ENCODE measurements around the gene CADPS. TPM values are rescaled to one million over a fixed set of nuclear protein-coding genes. Genes with fewer than 3 reads are reported as not detected.

The CADPS gene
- polyA plus RNA-seq, 1 of the 3 experiments (the other 2 are of a cell fraction), result 5.8 TPM

DNA sequence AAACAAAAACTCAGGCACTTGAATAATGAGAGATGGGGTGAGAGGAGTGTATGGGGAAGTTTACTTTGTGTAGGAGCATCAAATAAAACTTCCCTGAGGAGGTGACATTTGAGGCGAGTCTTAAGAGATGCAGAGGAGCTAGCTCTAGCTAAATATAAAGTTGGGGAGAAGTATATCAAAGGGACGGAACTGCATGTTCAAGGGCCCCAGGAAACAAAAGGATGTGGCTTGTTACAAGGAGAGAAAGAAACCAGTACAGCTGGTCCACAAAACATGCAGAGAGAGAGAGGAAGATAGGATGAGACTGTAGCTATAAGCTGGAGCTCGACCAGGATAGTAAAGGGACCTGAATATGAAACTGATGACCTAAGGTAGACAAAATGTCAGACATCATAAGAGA is 519.5 kb downstream of the CADPS start (continued):
- TF ChIP-seq MEF2A (IDR thresholded peaks at IDR 0.05; ENCODE audit: borderline replicate concordance, low read depth) (no peak), NRF1 (IDR thresholded peaks at IDR 0.05; ENCODE audit: low read depth, low read length) (no peak), RFX5 (IDR thresholded peaks at IDR 0.05; ENCODE audit: low read length) (no peak), FOXJ3 (CRISPR knock-in tag; IDR thresholded peaks at IDR 0.05) (no peak)

Small RNA genes lying within 50 kb of the gene (small RNA-seq; reads per million reads assigned to genes)
- 0 reads per million in 7 experiments for gene RN7SL863P
- gene RNU6-139P, result 0 to 0.19 (median 0) reads per million in 7 experiments

Data from SK-N-SH (cell line).